ENCODE measurements around the gene ERICH6B.

ERICH6B gene

DNA sequence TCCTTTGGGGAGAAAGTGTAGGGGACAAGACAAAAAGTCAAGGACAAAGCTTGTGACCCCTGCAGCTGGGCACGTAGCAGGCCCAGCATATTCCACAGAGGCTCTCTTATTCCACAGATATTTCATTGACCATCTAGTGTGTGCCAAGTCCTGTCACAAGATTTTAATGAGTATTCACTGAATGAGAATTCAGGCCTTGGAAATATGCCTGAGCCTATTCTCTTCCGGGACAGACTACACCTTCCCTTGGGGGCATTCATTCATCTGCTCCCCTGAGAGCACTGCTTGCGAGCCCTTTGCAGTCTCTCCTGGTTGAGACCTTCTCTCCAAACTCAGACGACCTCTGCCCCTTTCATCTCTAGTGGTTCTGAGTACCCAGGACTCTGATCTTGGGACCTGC, 25.5 kb downstream of the ERICH6B start:
- no peaks in the 10 kb centered on the region for H3K27me3 ChIP-seq (ENCODE audit: control insufficient read depth in 3 of 3, insufficient read depth in 3 of 3, low read depth in 1 of 3, low read length in 3 of 3)
- no peak overlapping the region for H2BK5ac ChIP-seq (ENCODE audit: low read length)
- no peak overlapping the region for H3K23ac ChIP-seq (ENCODE audit: low read depth, low read length, poor library complexity)

DNA sequence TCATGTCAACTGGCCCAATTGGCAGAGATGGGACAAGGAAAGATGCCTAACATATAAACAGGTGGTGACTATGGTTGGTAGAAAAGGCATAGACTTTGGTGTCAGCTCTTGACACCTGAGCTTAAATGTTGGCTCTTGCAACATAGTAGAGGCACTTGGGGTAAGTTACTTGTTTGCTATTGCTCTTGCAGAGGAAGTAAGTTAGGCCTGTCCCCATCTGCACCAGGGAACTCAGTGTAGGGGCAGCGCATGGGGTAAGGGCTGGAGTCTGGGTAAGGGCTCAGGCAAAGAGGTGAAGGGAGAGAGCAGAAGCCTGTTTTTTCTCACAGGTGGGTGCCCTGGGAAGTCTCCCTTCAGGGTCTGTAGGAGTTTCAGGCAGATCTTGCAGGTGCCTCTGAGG, 27.6 kb downstream of the ERICH6B start:
- H3K79me1 ChIP-seq (ENCODE audit: low read depth, low read length) = no peaks in the 10 kb centered on the region
- H2AK5ac ChIP-seq (ENCODE audit: low read depth, low read length) = no peak overlapping the region
- H3K9ac ChIP-seq (ENCODE audit: low read depth, low read length, poor library complexity) = no peak overlapping the region
- H3K23ac ChIP-seq (ENCODE audit: low read depth, low read length, poor library complexity) = no peak overlapping the region
- no peak overlapping the region for H3K4me2 ChIP-seq (ENCODE audit: insufficient read depth, low read length, poor library complexity, severe bottlenecking)
- H2BK5ac ChIP-seq (ENCODE audit: low read length) = no peak overlapping the region
- H3K9me3 ChIP-seq (replicated peaks in 1 of 2; ENCODE audit: control insufficient read depth in 2 of 2, insufficient read depth in 1 of 2, low read depth in 1 of 2, low read length in 2 of 2) = peaks cover 0 to 2% of the 10 kb centered on the region in 2 donors
- H4K8ac ChIP-seq (ENCODE audit: low read depth, low read length) = no peak overlapping the region
- no CpG with 5 or more reads among the region's 1 CpG for WGBS, 2 donors (ENCODE audit: extremely low coverage in 2 of 2, insufficient read length in 2 of 2, insufficient replicate concordance in 1 of 2)
- H3K14ac ChIP-seq (ENCODE audit: low read length) = no peak overlapping the region
- H2AFZ ChIP-seq (ENCODE audit: low read length) = no peak overlapping the region
- no peak overlapping the region for H3K18ac ChIP-seq (ENCODE audit: low read length)
- H2BK120ac ChIP-seq (ENCODE audit: low read depth, low read length) = no peak overlapping the region
- no peaks in the 10 kb centered on the region for H3K27me3 ChIP-seq (ENCODE audit: control insufficient read depth in 3 of 3, insufficient read depth in 3 of 3, low read depth in 1 of 3, low read length in 3 of 3)
- H3K4me1 ChIP-seq (ENCODE audit: control insufficient read depth in 2 of 2, insufficient read depth in 1 of 2, low read depth in 1 of 2, low read length in 2 of 2) = no peaks in the 10 kb centered on the region
- H4K91ac ChIP-seq (ENCODE audit: low read depth, low read length, poor library complexity) = no peak overlapping the region
- no peak overlapping the region for H3K4me3 ChIP-seq (ENCODE audit: low read length in 2 of 2)
- no peak for DNase-seq (ENCODE audit: low spot score)
- no peak overlapping the region for H2BK15ac ChIP-seq (ENCODE audit: low read length)
- no peaks in the 10 kb centered on the region for H3K36me3 ChIP-seq (replicated peaks in 1 of 2; ENCODE audit: control insufficient read depth in 2 of 2, insufficient read depth in 2 of 2, low read length in 2 of 2)
- H3K4ac ChIP-seq (ENCODE audit: low read length) = no peak overlapping the region
- H2BK12ac ChIP-seq (ENCODE audit: low read length) = no peak overlapping the region
- no peak overlapping the region for H3K27ac ChIP-seq (replicated peaks; ENCODE audit: low read length)

More for the DNA sequence above, 25.5 kb downstream of the ERICH6B start:
- Histone ChIP-seq H2AFZ (ENCODE audit: low read length) (no peak overlapping the region), H3K18ac (ENCODE audit: low read length) (no peak overlapping the region), H2AK5ac (ENCODE audit: low read depth, low read length) (no peak overlapping the region), H2BK12ac (ENCODE audit: low read length) (no peak overlapping the region), H3K4me2 (ENCODE audit: insufficient read depth, low read length, poor library complexity, severe bottlenecking) (no peak overlapping the region), H3K79me1 (ENCODE audit: low read depth, low read length) (no peaks in the 10 kb centered on the region), H3K27ac (replicated peaks; ENCODE audit: low read length) (no peak overlapping the region), H3K36me3 (replicated peaks in 1 of 2; ENCODE audit: control insufficient read depth in 2 of 2, insufficient read depth in 2 of 2, low read length in 2 of 2) (no peaks in the 10 kb centered on the region), H3K4me1 (ENCODE audit: control insufficient read depth in 2 of 2, insufficient read depth in 1 of 2, low read depth in 1 of 2, low read length in 2 of 2) (no peaks in the 10 kb centered on the region), H3K9ac (ENCODE audit: low read depth, low read length, poor library complexity) (no peak overlapping the region), H4K8ac (ENCODE audit: low read depth, low read length) (no peak overlapping the region), H3K9me3 (replicated peaks in 1 of 2; ENCODE audit: control insufficient read depth in 2 of 2, insufficient read depth in 1 of 2, low read depth in 1 of 2, low read length in 2 of 2) (no peaks in the 10 kb centered on the region), H4K91ac (ENCODE audit: low read depth, low read length, poor library complexity) (no peak overlapping the region), H3K4ac (ENCODE audit: low read length) (no peak overlapping the region), H3K14ac (ENCODE audit: low read length) (no peak overlapping the region), H3K4me3 (ENCODE audit: low read length in 2 of 2) (no peak overlapping the region), H2BK120ac (ENCODE audit: low read depth, low read length) (no peak overlapping the region), H2BK15ac (ENCODE audit: low read length) (no peak overlapping the region)
- WGBS, 2 donors (ENCODE audit: extremely low coverage in 2 of 2, insufficient read length in 2 of 2, insufficient replicate concordance in 1 of 2) = no CpG with 5 or more reads among the region's 4 CpGs
- DNase-seq (ENCODE audit: low spot score) = no peak

DNA sequence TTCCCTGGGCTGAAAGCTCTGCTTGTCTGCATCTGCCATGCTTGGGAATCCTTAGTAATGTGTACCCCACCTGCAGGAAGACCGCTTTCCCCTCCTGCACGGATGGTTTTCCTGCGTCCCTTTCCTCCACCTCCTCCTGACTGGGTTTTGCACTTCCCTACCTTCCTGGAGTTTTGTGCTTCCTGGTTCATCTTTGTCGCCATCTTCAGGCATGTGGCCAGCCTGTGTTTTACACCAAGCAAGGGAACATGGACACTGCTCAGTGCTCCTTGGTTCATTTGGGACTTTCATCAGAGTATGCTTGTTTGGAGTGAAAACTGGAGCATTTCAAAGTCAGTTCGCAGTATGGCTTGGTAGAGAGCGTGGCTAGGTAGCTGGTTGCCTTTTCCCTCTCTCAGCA, 30.7 kb downstream of the ERICH6B start:
- H2AK5ac ChIP-seq (ENCODE audit: low read depth, low read length) = no peak overlapping the region
- H2BK120ac ChIP-seq (ENCODE audit: low read depth, low read length) = no peak overlapping the region
- no peaks in the 10 kb centered on the region for H3K36me3 ChIP-seq (replicated peaks in 1 of 2; ENCODE audit: control insufficient read depth in 2 of 2, insufficient read depth in 2 of 2, low read length in 2 of 2)
- H3K4me3 ChIP-seq (ENCODE audit: low read length in 2 of 2) = no peak overlapping the region
- no peaks in the 10 kb centered on the region for H3K4me1 ChIP-seq (ENCODE audit: control insufficient read depth in 2 of 2, insufficient read depth in 1 of 2, low read depth in 1 of 2, low read length in 2 of 2)
- H2BK12ac ChIP-seq (ENCODE audit: low read length) = no peak overlapping the region
- no peak overlapping the region for H3K27ac ChIP-seq (replicated peaks; ENCODE audit: low read length)
- no peaks in the 10 kb centered on the region for H3K27me3 ChIP-seq (ENCODE audit: control insufficient read depth in 3 of 3, insufficient read depth in 3 of 3, low read depth in 1 of 3, low read length in 3 of 3)
- no peaks in the 10 kb centered on the region for H3K79me1 ChIP-seq (ENCODE audit: low read depth, low read length)
- no peak overlapping the region for H3K9ac ChIP-seq (ENCODE audit: low read depth, low read length, poor library complexity)
- WGBS, 2 donors (ENCODE audit: extremely low coverage in 2 of 2, insufficient read length in 2 of 2, insufficient replicate concordance in 1 of 2) = no CpG with 5 or more reads among the region's 6 CpGs
- no peak overlapping the region for H3K4me2 ChIP-seq (ENCODE audit: insufficient read depth, low read length, poor library complexity, severe bottlenecking)
- H3K14ac ChIP-seq (ENCODE audit: low read length) = no peak overlapping the region
- no peak for DNase-seq (ENCODE audit: low spot score)
- H4K91ac ChIP-seq (ENCODE audit: low read depth, low read length, poor library complexity) = no peak overlapping the region
- no peak overlapping the region for H3K4ac ChIP-seq (ENCODE audit: low read length)
- H3K9me3 ChIP-seq (replicated peaks in 1 of 2; ENCODE audit: control insufficient read depth in 2 of 2, insufficient read depth in 1 of 2, low read depth in 1 of 2, low read length in 2 of 2) = peaks cover 0 to 2% of the 10 kb centered on the region in 2 donors
- no peak overlapping the region for H2BK15ac ChIP-seq (ENCODE audit: low read length)
- H2BK5ac ChIP-seq (ENCODE audit: low read length) = no peak overlapping the region
- H4K8ac ChIP-seq (ENCODE audit: low read depth, low read length) = no peak overlapping the region
- H2AFZ ChIP-seq (ENCODE audit: low read length) = no peak overlapping the region
- no peak overlapping the region for H3K18ac ChIP-seq (ENCODE audit: low read length)
- no peak overlapping the region for H3K23ac ChIP-seq (ENCODE audit: low read depth, low read length, poor library complexity)

DNA sequence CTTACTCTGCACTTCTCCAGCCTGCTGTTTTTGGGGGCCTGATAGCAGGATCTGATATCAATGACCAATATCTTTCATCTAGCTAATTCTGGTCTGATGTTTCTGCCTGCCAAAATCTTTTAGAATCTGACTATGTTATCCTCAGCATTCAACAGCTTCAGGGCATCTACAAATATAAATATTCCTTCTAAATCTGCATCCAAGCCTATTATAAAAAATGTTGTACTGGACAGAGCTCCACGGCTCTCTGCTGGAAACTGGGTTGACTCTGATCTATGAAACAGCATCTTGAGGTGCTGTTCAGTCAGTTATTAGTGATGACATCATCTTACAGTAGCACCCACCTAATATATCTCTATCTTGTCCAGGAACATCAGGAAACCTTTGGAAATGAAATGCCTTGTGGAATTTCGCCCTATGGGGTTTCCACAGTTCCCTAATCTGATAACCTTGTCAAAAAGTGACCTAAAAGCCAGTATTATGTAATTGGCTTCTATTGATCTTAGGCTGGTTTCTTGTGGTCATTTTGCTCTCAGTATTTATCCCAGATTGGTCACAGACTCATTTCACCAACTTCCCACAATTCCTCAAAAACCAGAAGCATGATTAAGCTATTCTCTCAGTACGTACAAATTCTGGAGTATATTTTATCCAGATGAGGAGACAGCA, 33.0 kb downstream of the ERICH6B start:
- Histone ChIP-seq H3K27ac (replicated peaks; ENCODE audit: low read length) (no peak overlapping the region), H2AFZ (ENCODE audit: low read length) (no peak overlapping the region), H3K9ac (ENCODE audit: low read depth, low read length, poor library complexity) (no peak overlapping the region), H3K14ac (ENCODE audit: low read length) (no peak overlapping the region), H2BK12ac (ENCODE audit: low read length) (no peak overlapping the region), H3K4me3 (ENCODE audit: low read length in 2 of 2) (no peak overlapping the region), H2BK15ac (ENCODE audit: low read length) (no peak overlapping the region), H3K27me3 (ENCODE audit: control insufficient read depth in 3 of 3, insufficient read depth in 3 of 3, low read depth in 1 of 3, low read length in 3 of 3) (no peaks in the 10 kb centered on the region), H4K8ac (ENCODE audit: low read depth, low read length) (no peak overlapping the region), H3K4me1 (ENCODE audit: control insufficient read depth in 2 of 2, insufficient read depth in 1 of 2, low read depth in 1 of 2, low read length in 2 of 2) (no peaks in the 10 kb centered on the region), H3K79me1 (ENCODE audit: low read depth, low read length) (no peaks in the 10 kb centered on the region), H3K18ac (ENCODE audit: low read length) (no peak overlapping the region), H2AK5ac (ENCODE audit: low read depth, low read length) (no peak overlapping the region), H3K4me2 (ENCODE audit: insufficient read depth, low read length, poor library complexity, severe bottlenecking) (no peak overlapping the region), H2BK5ac (ENCODE audit: low read length) (no peak overlapping the region), H3K9me3 (replicated peaks in 1 of 2; ENCODE audit: control insufficient read depth in 2 of 2, insufficient read depth in 1 of 2, low read depth in 1 of 2, low read length in 2 of 2) (peaks cover 0 to 2% of the 10 kb centered on the region in 2 donors), H2BK120ac (ENCODE audit: low read depth, low read length) (no peak overlapping the region), H3K36me3 (replicated peaks in 1 of 2; ENCODE audit: control insufficient read depth in 2 of 2, insufficient read depth in 2 of 2, low read length in 2 of 2) (no peaks in the 10 kb centered on the region), H4K91ac (ENCODE audit: low read depth, low read length, poor library complexity) (no peak overlapping the region), H3K23ac (ENCODE audit: low read depth, low read length, poor library complexity) (no peak overlapping the region), H3K4ac (ENCODE audit: low read length) (no peak overlapping the region)
- DNase-seq (ENCODE audit: low spot score) = no peak
- WGBS, 2 donors (ENCODE audit: extremely low coverage in 2 of 2, insufficient read length in 2 of 2, insufficient replicate concordance in 1 of 2) = no CpG with 5 or more reads among the region's 3 CpGs
